ENCODE data around the gene SEPTIN8.

SEPTIN8 gene

DNA sequence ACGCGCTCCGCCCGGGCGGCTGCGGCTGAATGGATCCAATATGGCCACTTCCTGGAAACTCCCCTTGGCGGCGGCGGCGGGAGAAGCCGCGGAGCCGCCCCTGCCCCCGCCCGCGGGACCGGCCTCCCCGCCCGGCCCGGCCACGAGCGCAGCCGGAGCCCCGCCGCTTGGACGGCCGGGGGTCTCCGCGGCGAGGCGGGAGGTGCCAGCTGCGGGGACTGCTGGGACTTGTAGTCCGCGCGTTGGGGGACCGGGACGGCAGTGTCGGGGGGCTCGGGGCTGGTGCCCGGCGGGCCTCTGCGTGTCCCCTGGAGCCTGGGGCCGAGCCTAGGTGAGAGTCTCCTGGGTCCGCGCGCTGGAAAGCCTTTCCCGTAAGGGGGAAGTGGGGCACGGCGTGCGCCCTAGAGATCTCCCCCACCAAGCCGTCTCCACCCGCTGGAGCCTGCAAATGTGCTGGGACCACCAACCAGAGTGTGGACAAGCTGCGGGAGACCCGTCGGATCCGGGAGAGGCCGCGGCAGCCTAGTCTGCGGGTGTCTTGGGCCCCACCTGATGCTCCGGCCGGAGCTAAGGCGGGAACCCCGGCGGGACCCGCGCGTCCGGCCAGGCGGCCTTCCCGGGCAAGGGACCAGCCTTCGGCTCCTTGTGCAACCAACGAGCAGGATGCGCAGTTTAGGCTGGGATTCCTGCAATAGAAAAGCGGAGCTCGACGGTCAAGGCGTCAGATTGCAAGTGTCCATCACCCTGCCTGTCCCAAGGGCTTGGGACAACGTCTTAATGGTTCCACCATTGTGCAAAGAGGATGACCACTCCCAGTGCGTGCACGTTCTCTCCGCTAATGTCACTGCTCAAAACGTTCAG lies at the start of gene SEPTIN8:
SEPTIN8 (minus strand) TSS at position 31 of the 861 bp plus-strand sequence. CDS start 102 bp downstream, outside the sequence.
- peak; percentile 26 for DNase-seq (ENCODE audit: low spot score)

DNA sequence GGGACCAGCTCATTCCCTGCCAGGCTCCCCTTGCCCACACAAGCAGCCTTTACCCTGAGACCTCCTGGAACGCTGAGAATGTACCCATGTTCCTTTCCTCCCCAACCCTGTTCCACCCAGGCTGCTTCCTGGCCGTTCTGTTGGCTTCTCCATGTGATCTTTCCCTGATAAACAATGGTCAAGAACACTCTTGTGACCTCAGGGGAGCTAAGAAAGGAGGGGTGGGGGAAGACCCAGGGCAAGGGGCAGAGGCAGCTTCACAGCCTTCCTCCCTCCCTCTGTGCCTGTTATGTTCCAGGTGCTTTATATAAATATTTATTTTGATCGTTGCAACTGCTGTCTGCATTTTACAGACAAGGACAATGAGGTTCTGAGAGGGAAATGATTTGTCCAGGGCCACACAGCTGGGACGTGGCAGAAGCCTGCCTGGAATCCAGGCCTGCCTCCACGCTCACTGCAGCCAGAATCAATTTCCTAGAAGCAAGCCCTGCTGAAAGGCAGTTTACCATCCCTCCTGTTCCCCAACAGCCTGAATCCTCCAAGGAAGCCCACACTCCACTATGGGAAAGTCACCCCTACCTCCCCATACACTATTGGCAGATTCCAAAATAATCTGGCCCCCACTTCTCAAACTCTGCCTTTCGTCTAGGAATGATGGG lies 49.5 kb upstream of the SEPTIN8 start:
- DNase-seq (ENCODE audit: low spot score): no peak

DNA sequence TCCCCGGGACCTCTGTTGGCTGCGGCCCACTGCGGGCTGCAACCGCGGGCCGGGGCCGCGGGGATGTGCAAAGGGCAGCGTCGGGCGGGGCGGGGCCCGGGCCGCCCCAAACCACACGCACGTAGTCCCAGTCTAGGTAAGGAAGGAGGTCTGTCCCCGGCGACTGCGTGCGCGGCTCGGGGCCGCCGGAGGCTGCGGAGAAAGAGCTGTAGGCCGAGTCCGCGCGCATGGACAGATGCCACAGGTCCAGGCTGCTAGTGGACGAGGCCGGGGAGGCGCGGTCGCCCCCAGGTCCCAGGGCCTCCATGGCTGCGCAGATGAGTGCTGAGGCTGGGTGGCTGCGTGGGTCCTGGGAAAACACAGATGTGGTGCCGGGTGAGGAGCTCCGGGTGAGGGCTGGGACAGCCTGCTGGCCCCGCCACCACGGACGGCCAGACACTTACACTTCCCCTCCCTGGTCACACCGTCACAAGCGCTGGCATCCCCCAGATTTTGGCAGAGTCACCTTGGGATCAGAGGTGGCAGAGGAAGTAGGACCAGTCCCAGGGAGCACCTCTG lies 48.9 kb upstream of the SEPTIN8 start:
- no peak for DNase-seq (ENCODE audit: low spot score)

GRCh38 chr5:132825033-132825833 lies 48.2 kb upstream of the SEPTIN8 start:
- DNase-seq (ENCODE audit: low spot score): no peak

GRCh38 chr5:132824426-132824825 lies 47.4 kb upstream of the SEPTIN8 start:
- DNase-seq (ENCODE audit: low spot score): no peak

GRCh38 chr5:132823481-132824050 lies 46.5 kb upstream of the SEPTIN8 start:
- no peak for DNase-seq (ENCODE audit: low spot score)

- DNase-seq (ENCODE audit: low spot score): no peak
Observed at GRCh38 chr5:132822650-132823480, 45.8 kb upstream of the SEPTIN8 start.

DNA sequence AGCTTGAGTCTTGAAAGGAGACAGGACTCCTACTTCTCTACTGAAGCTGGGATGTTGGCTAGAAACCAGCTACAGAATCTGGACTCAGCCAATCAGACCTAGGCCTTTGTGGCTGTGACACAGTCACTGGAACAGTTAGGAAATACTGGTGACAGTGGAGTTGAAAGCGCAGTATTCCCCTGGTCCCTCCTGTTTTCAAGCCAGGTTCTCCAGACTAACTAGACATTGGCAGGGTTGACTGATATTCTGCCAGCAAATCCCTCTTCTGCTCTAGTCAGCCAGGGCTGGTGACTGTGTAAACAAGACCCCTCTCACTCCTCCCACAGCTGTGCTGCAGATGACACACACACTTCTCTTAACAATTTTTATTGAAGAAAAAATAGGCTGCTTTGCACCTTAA lies 44.8 kb upstream of the SEPTIN8 start:
- DNase-seq (ENCODE audit: low spot score): no peak

DNA sequence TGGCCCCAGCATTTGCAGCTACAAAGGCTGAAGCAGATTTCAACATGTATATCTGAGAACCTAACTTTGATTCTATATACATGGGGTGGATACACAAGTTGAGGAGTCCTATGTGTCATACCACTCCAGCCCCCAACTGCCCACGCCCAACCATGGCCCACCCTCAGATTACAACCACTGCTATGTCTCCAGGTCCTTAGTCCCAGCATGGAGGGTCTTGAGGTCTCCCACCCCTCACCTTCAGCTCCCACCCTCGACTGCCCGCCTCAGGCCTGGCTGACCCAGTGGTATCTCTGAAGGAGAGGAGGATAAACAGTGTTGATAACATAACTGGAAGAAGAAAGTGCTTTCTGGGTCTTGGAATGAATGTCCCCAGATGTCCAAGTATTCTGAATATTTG lies 44.3 kb upstream of the SEPTIN8 start:
- DNase-seq (ENCODE audit: low spot score): no peak

GRCh38 chr5:132820162-132820754 lies 43.2 kb upstream of the SEPTIN8 start:
- peak; percentile 93 for DNase-seq (ENCODE audit: low spot score)

GRCh38 chr5:132819468-132819867 lies 42.4 kb upstream of the SEPTIN8 start:
- no peak for DNase-seq (ENCODE audit: low spot score)

DNA sequence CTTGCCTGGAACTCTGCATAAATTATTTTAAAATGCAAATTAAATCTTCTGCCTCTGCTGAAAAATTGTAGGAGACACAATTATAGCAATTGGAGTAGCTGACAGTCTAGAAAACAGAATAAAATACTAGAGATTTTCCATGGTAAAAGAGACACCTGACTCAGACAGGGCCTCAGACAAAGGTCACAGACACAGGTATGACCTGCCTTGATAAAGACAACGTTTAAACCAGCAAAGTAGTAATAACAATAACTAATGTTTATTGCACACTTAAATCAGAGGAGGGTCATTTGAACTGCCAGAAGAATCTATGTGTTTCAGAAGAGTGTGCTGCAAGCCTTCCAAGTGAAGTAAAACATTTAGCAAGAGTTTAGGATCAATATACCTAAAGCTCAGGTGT lies 40.0 kb upstream of the SEPTIN8 start:
- DNase-seq (ENCODE audit: low spot score): no peak

- no peak for DNase-seq (ENCODE audit: low spot score)
Observed at GRCh38 chr5:132816554-132816953, 39.5 kb upstream of the SEPTIN8 start.

GRCh38 chr5:132816083-132816482 lies 39.0 kb upstream of the SEPTIN8 start:
- no peak for DNase-seq (ENCODE audit: low spot score)

GRCh38 chr5:132815454-132815853 lies 38.4 kb upstream of the SEPTIN8 start:
- no peak for DNase-seq (ENCODE audit: low spot score)

- DNase-seq (ENCODE audit: low spot score): no peak
Observed at GRCh38 chr5:132814503-132815294, 37.7 kb upstream of the SEPTIN8 start.

GRCh38 chr5:132813599-132814502 lies 36.8 kb upstream of the SEPTIN8 start:
- no peak for DNase-seq (ENCODE audit: low spot score)

- no peak for DNase-seq (ENCODE audit: low spot score)
Observed at GRCh38 chr5:132812781-132813598, 36.0 kb upstream of the SEPTIN8 start, which contains the start of gene SOWAHA. SOWAHA (plus strand) TSS chr5:132813302; CDS start chr5:132813622, 320 bp downstream.

All from NAMALWA (cell line).